ENCODE measurements around the gene KCNMA1.

Gene KCNMA1

DNA sequence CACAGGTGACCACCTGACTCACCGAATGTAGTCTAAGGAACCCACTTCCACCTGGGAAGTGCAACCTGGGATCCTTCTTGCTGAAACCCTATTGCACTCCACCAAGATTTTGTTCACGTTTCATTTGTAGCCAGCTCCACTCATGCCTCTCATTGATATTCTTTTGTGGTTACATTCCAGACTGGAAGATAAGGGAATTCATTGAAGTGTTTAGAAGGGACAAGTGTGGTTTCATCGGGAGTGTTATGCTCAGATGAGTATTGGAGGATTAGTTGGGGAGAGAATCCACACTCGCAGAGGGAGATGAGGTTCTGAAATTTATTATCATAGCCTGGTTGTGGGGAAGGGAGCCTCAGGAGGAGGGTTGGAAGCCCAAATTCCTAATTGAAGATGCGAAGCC, 320.4 kb downstream of the KCNMA1 start:
- no peak overlapping the region for H3K27ac ChIP-seq
- peaks cover 26% of the 10 kb centered on the region for H3K27me3 ChIP-seq
- no peak overlapping the region for H3K4me3 ChIP-seq (ENCODE audit: low read depth in 1 of 2, low read length in 1 of 2)
- H3K4me1 ChIP-seq (ENCODE audit: control insufficient read depth in 1 of 2, insufficient read depth in 1 of 2, low read depth in 1 of 2, low read length in 1 of 2) = no peaks in the 10 kb centered on the region
- H3K9me3 ChIP-seq = no peaks in the 10 kb centered on the region
- H3K36me3 ChIP-seq = no peaks in the 10 kb centered on the region
- TF ChIP-seq, protein P1, sequence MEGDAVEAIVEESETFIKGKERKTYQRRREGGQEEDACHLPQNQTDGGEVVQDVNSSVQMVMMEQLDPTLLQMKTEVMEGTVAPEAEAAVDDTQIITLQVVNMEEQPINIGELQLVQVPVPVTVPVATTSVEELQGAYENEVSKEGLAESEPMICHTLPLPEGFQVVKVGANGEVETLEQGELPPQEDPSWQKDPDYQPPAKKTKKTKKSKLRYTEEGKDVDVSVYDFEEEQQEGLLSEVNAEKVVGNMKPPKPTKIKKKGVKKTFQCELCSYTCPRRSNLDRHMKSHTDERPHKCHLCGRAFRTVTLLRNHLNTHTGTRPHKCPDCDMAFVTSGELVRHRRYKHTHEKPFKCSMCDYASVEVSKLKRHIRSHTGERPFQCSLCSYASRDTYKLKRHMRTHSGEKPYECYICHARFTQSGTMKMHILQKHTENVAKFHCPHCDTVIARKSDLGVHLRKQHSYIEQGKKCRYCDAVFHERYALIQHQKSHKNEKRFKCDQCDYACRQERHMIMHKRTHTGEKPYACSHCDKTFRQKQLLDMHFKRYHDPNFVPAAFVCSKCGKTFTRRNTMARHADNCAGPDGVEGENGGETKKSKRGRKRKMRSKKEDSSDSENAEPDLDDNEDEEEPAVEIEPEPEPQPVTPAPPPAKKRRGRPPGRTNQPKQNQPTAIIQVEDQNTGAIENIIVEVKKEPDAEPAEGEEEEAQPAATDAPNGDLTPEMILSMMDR (IDR thresholded peaks at IDR 0.05) = no peak

DNA sequence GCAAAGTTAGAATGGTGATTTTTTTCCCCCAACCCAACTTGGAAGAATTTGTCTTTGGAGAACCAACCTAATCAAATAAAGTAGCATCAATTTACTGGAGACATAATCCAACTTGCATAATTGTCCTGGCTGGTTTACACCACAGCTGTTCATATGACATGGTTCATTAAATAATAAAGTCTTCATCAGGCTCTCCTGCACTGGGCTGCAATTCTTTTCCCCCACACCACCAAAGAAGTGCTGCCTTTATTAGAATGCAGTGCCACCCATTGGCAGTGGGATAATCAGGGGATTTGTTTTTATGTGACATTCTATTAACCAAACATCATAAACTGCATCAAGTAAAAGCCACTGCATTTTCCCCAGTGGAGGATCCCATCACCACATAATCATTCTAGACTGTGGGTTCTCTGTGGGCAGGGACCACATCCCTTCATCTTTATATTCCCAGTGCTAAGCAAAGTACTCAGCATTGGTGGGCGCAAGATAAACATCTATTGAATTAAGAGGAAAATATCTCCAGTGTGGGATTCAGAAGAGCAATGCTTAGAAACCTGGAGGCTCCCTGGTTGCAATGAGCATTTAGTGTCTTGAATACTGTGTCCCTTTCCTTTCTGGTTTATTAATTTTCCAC, 322.0 kb downstream of the KCNMA1 start:
- Histone ChIP-seq H3K27ac (no peak overlapping the region), H3K36me3 (no peaks in the 10 kb centered on the region), H3K27me3 (peaks cover 30% of the 10 kb centered on the region), H3K4me3 (ENCODE audit: low read depth in 1 of 2, low read length in 1 of 2) (no peak overlapping the region), H3K9me3 (no peaks in the 10 kb centered on the region), H3K4me1 (ENCODE audit: control insufficient read depth in 1 of 2, insufficient read depth in 1 of 2, low read depth in 1 of 2, low read length in 1 of 2) (no peaks in the 10 kb centered on the region)
- TF ChIP-seq, protein P1 (IDR thresholded peaks at IDR 0.05) = no peak

DNA sequence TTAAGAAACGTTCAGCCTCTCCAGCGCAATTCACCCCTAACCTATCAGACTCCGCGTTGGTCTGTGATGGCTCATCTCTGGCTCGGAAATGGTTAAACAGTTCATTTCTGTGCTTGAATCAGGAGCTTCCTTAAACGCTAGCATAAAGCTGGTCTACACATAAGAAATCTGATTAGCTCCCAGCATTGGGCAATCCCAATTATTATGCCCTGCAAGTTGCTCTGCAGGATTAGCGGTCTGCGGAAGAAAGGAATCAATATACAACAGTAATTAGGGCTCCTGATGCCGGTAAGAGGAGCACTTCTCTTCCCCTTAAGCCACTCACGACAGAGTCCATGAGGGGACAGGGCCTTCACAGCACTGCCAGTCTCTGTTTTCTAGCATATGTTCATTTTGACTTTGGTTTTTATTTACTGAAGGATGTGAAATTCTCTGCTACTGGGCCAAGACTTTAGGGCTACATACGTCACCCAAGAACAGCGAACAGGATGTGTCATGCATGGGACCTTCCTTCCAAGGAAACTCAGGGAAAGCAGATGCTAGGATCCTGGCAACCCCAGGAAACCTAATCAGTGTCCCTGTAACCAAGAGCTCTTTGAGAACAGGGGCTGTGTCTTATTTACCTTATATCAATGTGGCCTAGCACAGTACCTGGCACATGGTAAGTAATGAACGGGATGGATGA, 324.4 kb downstream of the KCNMA1 start:
- Histone ChIP-seq H3K27me3 (peaks cover 28% of the 10 kb centered on the region), H3K27ac (no peak overlapping the region), H3K9me3 (no peaks in the 10 kb centered on the region), H3K4me3 (ENCODE audit: low read depth in 1 of 2, low read length in 1 of 2) (no peak overlapping the region), H3K4me1 (ENCODE audit: control insufficient read depth in 1 of 2, insufficient read depth in 1 of 2, low read depth in 1 of 2, low read length in 1 of 2) (no peaks in the 10 kb centered on the region), H3K36me3 (no peaks in the 10 kb centered on the region)
- TF ChIP-seq, protein P1 (IDR thresholded peaks at IDR 0.05) = no peak

DNA sequence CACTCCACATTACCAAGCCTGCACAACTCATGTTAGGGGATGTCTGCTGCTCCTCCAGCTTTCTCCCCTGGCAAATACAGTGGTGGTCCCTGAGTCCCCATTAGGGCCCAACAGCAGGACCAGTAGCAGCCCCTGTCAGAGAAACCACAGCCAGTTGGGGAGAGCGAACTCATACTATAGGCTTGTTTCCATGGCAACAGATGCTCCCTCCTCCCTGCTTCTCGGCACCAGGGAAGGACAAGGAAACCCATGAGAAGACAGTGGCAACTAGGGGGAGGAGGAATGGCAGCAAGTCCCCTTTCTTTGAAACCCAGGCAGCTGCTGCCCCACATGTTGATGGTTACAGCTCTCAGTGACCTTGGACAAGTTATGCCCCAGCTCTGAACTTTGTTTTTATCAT, 326.4 kb downstream of the KCNMA1 start:
- H3K4me3 ChIP-seq (ENCODE audit: low read depth in 1 of 2, low read length in 1 of 2) = no peak overlapping the region
- H3K4me1 ChIP-seq (ENCODE audit: control insufficient read depth in 1 of 2, insufficient read depth in 1 of 2, low read depth in 1 of 2, low read length in 1 of 2) = no peaks in the 10 kb centered on the region
- TF ChIP-seq, protein P1 (IDR thresholded peaks at IDR 0.05) = no peak

DNA sequence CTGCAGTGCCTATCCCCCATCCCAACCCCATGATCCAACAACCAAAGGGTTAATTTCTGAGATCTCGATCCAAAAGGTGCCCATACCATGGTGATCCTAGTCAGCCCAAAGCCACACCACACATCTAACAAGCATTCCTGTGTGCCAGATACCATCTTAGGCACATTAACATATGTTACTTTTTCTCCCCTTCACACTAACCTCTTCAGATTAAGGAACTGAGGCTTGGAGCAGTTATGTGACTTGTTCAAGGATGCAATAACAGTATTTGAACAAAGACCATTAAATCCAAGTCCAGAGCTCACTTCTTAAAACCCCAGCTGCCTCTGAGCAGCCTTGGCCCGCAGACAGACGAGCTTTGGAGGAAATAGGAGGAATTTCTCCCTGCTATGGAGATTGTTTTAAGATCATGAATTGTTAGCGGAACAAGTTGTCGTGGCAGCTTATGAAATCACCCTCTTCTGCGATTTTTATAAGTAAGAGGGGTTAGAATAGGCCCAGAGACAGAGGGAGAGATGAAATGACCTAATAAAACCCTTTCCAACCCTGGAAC, 327.2 kb downstream of the KCNMA1 start:
- Histone ChIP-seq H3K4me3 (ENCODE audit: low read depth in 1 of 2, low read length in 1 of 2) (no peak overlapping the region), H3K9me3 (no peaks in the 10 kb centered on the region), H3K27me3 (peaks cover 16% of the 10 kb centered on the region), H3K4me1 (ENCODE audit: control insufficient read depth in 1 of 2, insufficient read depth in 1 of 2, low read depth in 1 of 2, low read length in 1 of 2) (no peaks in the 10 kb centered on the region), H3K36me3 (no peaks in the 10 kb centered on the region), H3K27ac (no peak overlapping the region)
- TF ChIP-seq, protein P1 (IDR thresholded peaks at IDR 0.05) = no peak

More for the DNA sequence above, 326.4 kb downstream of the KCNMA1 start:
- H3K27ac ChIP-seq = no peak overlapping the region
- no peaks in the 10 kb centered on the region for H3K9me3 ChIP-seq
- H3K36me3 ChIP-seq = no peaks in the 10 kb centered on the region
- H3K27me3 ChIP-seq = peaks cover 24% of the 10 kb centered on the region
